KMS-11 (cell line): ENCODE results near the gene TMPRSS4.

Source experiments
- H2AFZ ChIP-seq: fragments of 200-600 bp; sonication (generic); 2 replicates; pipeline ENCODE4 v1.6.1; 2016; ENCODE audit warnings: antibody characterized with exemption, mixed run types, low read depth
- H3K27ac ChIP-seq: fragments of 200-600 bp; sonication (generic); 2 replicates; pipeline ENCODE4 v1.6.1; 2016; ENCODE audit warnings: mild to moderate bottlenecking, mixed run types
- H3K27me3 ChIP-seq: fragments of 200-600 bp; sonication (generic); 2 replicates; pipeline ENCODE4 v1.6.1; 2017; ENCODE audit warnings: mild to moderate bottlenecking, low read depth, mixed run types, moderate library complexity; ENCODE audit not compliant: insufficient read depth
- H3K36me3 ChIP-seq: fragments of 200-600 bp; sonication (generic); 2 replicates; pipeline ENCODE4 v1.6.1; 2017; ENCODE audit warnings: mild to moderate bottlenecking, mixed run types; ENCODE audit not compliant: insufficient read depth
- H3K4me1 ChIP-seq: fragments of 200-600 bp; sonication (generic); 2 replicates; pipeline ENCODE4 v1.6.1; 2016; ENCODE audit warnings: mild to moderate bottlenecking, low read depth, mixed run types; ENCODE audit not compliant: poor library complexity, severe bottlenecking
- H3K4me2 ChIP-seq: fragments of 200-600 bp; sonication (generic); 2 replicates; pipeline ENCODE4 v1.7.0; 2016; ENCODE audit warnings: mild to moderate bottlenecking, mixed run types
- H3K4me3 ChIP-seq: fragments of 200-600 bp; sonication (generic); IDR thresholded peaks from 2 replicates; pipeline ENCODE4 v1.6.1; 2017; ENCODE audit warnings: low read depth, low read length, mixed read lengths; ENCODE audit not compliant: insufficient read depth
- H3K79me2 ChIP-seq: fragments of 200-600 bp; sonication (generic); 2 replicates; pipeline ENCODE4 v1.6.1; 2016; ENCODE audit warnings: low read depth, mixed run types; ENCODE audit not compliant: insufficient read depth
- H3K9ac ChIP-seq: fragments of 200-600 bp; sonication (generic); 2 replicates; pipeline ENCODE4 v1.6.1; 2016; ENCODE audit warnings: mild to moderate bottlenecking, mixed run types
- H4K20me1 ChIP-seq: fragments of 200-600 bp; sonication (generic); 2 replicates; pipeline ENCODE4 v1.6.1; 2016; ENCODE audit warnings: mild to moderate bottlenecking, mixed run types; ENCODE audit not compliant: insufficient read depth
- TF ChIP-seq, protein P1 (sequence below): fragments of 200-600 bp; sonication (generic); conservative IDR thresholded peaks from 2 replicates; pipeline ENCODE4 v1.6.1; 2017; ENCODE audit warnings: low read depth, mild to moderate bottlenecking, antibody characterized with exemption, low read length, moderate library complexity, mixed read lengths

Gene TMPRSS4

DNA sequence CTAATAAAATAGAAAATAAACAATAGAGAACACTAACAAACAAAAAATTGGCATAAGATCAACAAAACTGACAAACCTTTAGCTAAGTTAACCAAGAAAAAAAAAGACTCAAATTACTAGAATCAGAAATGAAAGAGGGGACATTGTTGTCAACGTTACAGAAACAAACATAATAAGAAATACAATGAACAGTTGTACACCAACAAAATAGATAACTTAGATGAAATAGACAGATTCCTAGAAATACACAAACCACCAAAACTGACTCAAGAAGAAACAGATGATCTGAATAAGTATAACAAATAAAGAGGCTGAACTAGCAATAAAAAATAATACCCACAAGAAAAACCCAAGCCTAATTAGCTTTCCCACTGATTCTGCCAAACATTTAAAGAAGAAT, 34.7 kb upstream of the TMPRSS4 start:
- Histone ChIP-seq H2AFZ (no peak overlapping the region), H4K20me1 (no peaks in the 10 kb centered on the region), H3K4me2 (no peak overlapping the region), H3K36me3 (no peaks in the 10 kb centered on the region), H3K4me1 (no peaks in the 10 kb centered on the region), H3K4me3 (no peak overlapping the region), H3K27ac (no peak overlapping the region), H3K27me3 (no peaks in the 10 kb centered on the region), H3K79me2 (no peaks in the 10 kb centered on the region), H3K9ac (no peak overlapping the region)
- TF ChIP-seq, protein P1, sequence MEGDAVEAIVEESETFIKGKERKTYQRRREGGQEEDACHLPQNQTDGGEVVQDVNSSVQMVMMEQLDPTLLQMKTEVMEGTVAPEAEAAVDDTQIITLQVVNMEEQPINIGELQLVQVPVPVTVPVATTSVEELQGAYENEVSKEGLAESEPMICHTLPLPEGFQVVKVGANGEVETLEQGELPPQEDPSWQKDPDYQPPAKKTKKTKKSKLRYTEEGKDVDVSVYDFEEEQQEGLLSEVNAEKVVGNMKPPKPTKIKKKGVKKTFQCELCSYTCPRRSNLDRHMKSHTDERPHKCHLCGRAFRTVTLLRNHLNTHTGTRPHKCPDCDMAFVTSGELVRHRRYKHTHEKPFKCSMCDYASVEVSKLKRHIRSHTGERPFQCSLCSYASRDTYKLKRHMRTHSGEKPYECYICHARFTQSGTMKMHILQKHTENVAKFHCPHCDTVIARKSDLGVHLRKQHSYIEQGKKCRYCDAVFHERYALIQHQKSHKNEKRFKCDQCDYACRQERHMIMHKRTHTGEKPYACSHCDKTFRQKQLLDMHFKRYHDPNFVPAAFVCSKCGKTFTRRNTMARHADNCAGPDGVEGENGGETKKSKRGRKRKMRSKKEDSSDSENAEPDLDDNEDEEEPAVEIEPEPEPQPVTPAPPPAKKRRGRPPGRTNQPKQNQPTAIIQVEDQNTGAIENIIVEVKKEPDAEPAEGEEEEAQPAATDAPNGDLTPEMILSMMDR, result no peak

DNA sequence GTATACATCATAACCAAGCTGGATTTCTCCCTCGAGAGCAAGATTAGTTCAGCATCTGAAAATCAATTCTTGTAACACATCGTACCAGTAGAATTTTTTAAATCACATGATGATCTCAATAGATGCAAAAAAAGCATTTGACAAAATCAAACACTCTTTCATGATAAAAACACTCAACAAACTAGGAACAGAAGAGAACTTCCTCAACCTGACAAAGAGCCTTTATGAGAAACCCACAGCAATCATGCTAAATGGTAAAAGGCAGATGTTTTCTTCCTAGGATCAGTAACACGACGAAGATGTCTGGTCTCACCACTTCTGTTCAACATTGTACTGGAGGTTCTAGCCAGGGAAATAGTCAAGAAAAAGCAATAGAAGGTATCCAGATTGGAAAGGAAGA, 34.1 kb upstream of the TMPRSS4 start:
- H3K27me3 ChIP-seq, result no peaks in the 10 kb centered on the region
- no peaks in the 10 kb centered on the region for H3K36me3 ChIP-seq
- no peak overlapping the region for H3K4me3 ChIP-seq
- no peak overlapping the region for H3K27ac ChIP-seq
- TF ChIP-seq, protein P1, result no peak
- no peaks in the 10 kb centered on the region for H3K79me2 ChIP-seq
- H3K4me2 ChIP-seq, result no peak overlapping the region
- no peak overlapping the region for H3K9ac ChIP-seq
- H3K4me1 ChIP-seq, result no peaks in the 10 kb centered on the region
- no peaks in the 10 kb centered on the region for H4K20me1 ChIP-seq
- H2AFZ ChIP-seq, result no peak overlapping the region

GRCh38 chr11:118045191-118045590, 31.7 kb upstream of the TMPRSS4 start:
- H3K27me3 ChIP-seq, result no peaks in the 10 kb centered on the region
- no peaks in the 10 kb centered on the region for H3K79me2 ChIP-seq
- H3K36me3 ChIP-seq, result no peaks in the 10 kb centered on the region
- no peak overlapping the region for H3K4me2 ChIP-seq
- no peak overlapping the region for H3K9ac ChIP-seq
- H2AFZ ChIP-seq, result no peak overlapping the region
- no peak overlapping the region for H3K4me3 ChIP-seq
- TF ChIP-seq, protein P1, result no peak
- no peaks in the 10 kb centered on the region for H4K20me1 ChIP-seq
- no peaks in the 10 kb centered on the region for H3K4me1 ChIP-seq
- H3K27ac ChIP-seq, result no peak overlapping the region

GRCh38 chr11:118046051-118046963, 30.6 kb upstream of the TMPRSS4 start:
- no peak overlapping the region for H3K4me3 ChIP-seq
- no peaks in the 10 kb centered on the region for H3K27me3 ChIP-seq
- H3K4me2 ChIP-seq, result no peak overlapping the region
- no peaks in the 10 kb centered on the region for H4K20me1 ChIP-seq
- H3K4me1 ChIP-seq, result no peaks in the 10 kb centered on the region
- H3K79me2 ChIP-seq, result no peaks in the 10 kb centered on the region
- TF ChIP-seq, protein P1, result no peak
- no peaks in the 10 kb centered on the region for H3K36me3 ChIP-seq
- no peak overlapping the region for H2AFZ ChIP-seq
- H3K27ac ChIP-seq, result no peak overlapping the region
- no peak overlapping the region for H3K9ac ChIP-seq
